LNCaP clone FGC (cell line): ENCODE measurements around the gene CDK4.

Experiments
- DNase-seq: peaks from one replicate; pipeline ENCODE4 v3.0.0-alpha.2; 2011; ENCODE audit warnings: low read depth
- H3K4me3 ChIP-seq: 2 replicates; pipeline ENCODE4 v1.5.1; 2011; ENCODE audit warnings: mild to moderate bottlenecking, low read depth, low read length, control low read depth
- CTCF ChIP-seq: IDR thresholded peaks from 2 replicates; pipeline ENCODE4 v1.5.1; 2012; ENCODE audit warnings: mild to moderate bottlenecking; ENCODE audit not compliant: control insufficient read depth, insufficient read depth; ENCODE audit errors: extremely low read depth

CDK4 gene

GRCh38 chr12:57735198-57735855 is 16.8 kb downstream of the CDK4 start:
- no peak for TF ChIP-seq CTCF
- no peak for DNase-seq
- no peak overlapping the region for H3K4me3 ChIP-seq

GRCh38 chr12:57734591-57734990 is 17.5 kb downstream of the CDK4 start:
- TF ChIP-seq CTCF, result no peak
- no peak overlapping the region for H3K4me3 ChIP-seq
- DNase-seq, result no peak

- DNase-seq, result no peak
- no peak overlapping the region for H3K4me3 ChIP-seq
- no peak for TF ChIP-seq CTCF
Observed at GRCh38 chr12:57733928-57734327, 18.2 kb downstream of the CDK4 start.

GRCh38 chr12:57732726-57733593 is 19.1 kb downstream of the CDK4 start:
- H3K4me3 ChIP-seq, result no peak overlapping the region
- DNase-seq, result no peak
- no peak for TF ChIP-seq CTCF

- DNase-seq, result no peak
- no peak for TF ChIP-seq CTCF
- H3K4me3 ChIP-seq, result no peak overlapping the region
Observed at GRCh38 chr12:57732270-57732669, 19.8 kb downstream of the CDK4 start.

GRCh38 chr12:57731411-57732080 is 20.6 kb downstream of the CDK4 start:
- no peak overlapping the region for H3K4me3 ChIP-seq
- TF ChIP-seq CTCF, result no peak
- no peak for DNase-seq
